HepG2 (cell line): Measurements from ENCODE around the gene PHACTR1. TPM values are rescaled to one million over a fixed set of nuclear protein-coding genes. Genes with fewer than 3 reads are reported as not detected.

Experiments
- ATAC-seq: fragments of 200-7000 bp; cut with Tn5 transposase; 3 replicates; pipeline ENCODE4 v1.9.1; 2020; ENCODE audit warnings: mild to moderate bottlenecking, moderate library complexity
- BruUV-seq: library from RNA; stranded (reverse); fragments of 400-500 nt; replicated peaks from 2 replicates; lab custom pipeline; 2021; lab: Mats Ljungman, UMichigan
- CTCF ChIA-PET: fragments of 300-600 bp; formaldehyde crosslinking; extraction: SDS; loops from one replicate; lab custom pipeline; 2021; ENCODE audit warnings: low total read pairs, inconsistent platforms, low intra/inter-chr PET ratio; lab: Yijun Ruan, JAX
- POLR2A ChIA-PET: fragments of 350-600 bp; sonication (Branson Sonifier 250); formaldehyde crosslinking; loops from one replicate; lab custom pipeline; 2020; ENCODE audit warnings: antibody characterized with exemption, inconsistent platforms; lab: Yijun Ruan, JAX
- DNase-seq: peaks from one replicate; pipeline ENCODE4 v3.0.0-alpha.2; 2015; ENCODE audit warnings: low spot score
- FAIRE-seq: peaks from 3 replicates; lab custom pipeline; 2011; peaks lifted over from hg19 to GRCh38; lab: Jason Lieb, UNC
- H2AFZ ChIP-seq: one replicate; pipeline ENCODE4 v1.6.1; 2011; ENCODE audit warnings: low read length, inconsistent platforms
- H3K27ac ChIP-seq: fragments of 300-600 bp; 3 replicates; pipeline ENCODE4 v1.8.0; 2011; ENCODE audit warnings: mixed run types, mild to moderate bottlenecking, mixed read lengths, low read length, inconsistent platforms; ENCODE audit not compliant: insufficient read depth; ENCODE audit errors: extremely low read length
- H3K27me3 ChIP-seq, 2 experiments: fragments of 200-600 bp in 1 of 2; 2 replicates in 1 of 2; 3 replicates in 1 of 2; pipeline versions ENCODE4 v1.6.0 to v1.8.0; 2011; ENCODE audit warnings: low read length in 2 of 2, mild to moderate bottlenecking in 2 of 2, moderate library complexity in 2 of 2, inconsistent platforms in 1 of 2; ENCODE audit not compliant: insufficient read depth in 2 of 2, control insufficient read depth in 1 of 2
- H3K36me3 ChIP-seq, 2 experiments: fragments of 200-600 bp in 1 of 2; replicated peaks in 1 of 2; 2 replicates in 1 of 2; 3 replicates in 1 of 2; pipeline versions ENCODE4 v1.5.1 to v1.8.0; 2011; ENCODE audit warnings: low read length in 2 of 2, inconsistent platforms in 1 of 2; ENCODE audit not compliant: insufficient read depth in 2 of 2, control insufficient read depth in 1 of 2
- H3K4me1 ChIP-seq: 2 replicates; pipeline ENCODE4 v1.5.1; 2012; ENCODE audit warnings: low read length, inconsistent platforms; ENCODE audit not compliant: insufficient read depth
- H3K4me2 ChIP-seq: 2 replicates; pipeline ENCODE4 v1.6.0; 2011; ENCODE audit warnings: low read depth, low read length, inconsistent platforms
- H3K4me3 ChIP-seq, 3 experiments: fragments of 200-600 bp in 1 of 3; sonication (generic), shearing (Covaris generic) in 1 of 3; replicated peaks in 1 of 3; 2 replicates each; pipeline ENCODE4 v1.5.1; 2011 to 2016; ENCODE audit warnings: low read length in 3 of 3, inconsistent platforms in 2 of 3, low read depth in 2 of 3, mild to moderate bottlenecking in 2 of 3, control low read depth in 1 of 3, mixed read lengths in 1 of 3; ENCODE audit not compliant: insufficient read depth in 1 of 3
- H3K79me2 ChIP-seq: one replicate; pipeline ENCODE4 v1.6.1; 2011; ENCODE audit warnings: low read length, inconsistent platforms; ENCODE audit not compliant: insufficient read depth
- H3K9ac ChIP-seq: 2 replicates; pipeline ENCODE4 v1.6.0; 2011; ENCODE audit warnings: mild to moderate bottlenecking, low read depth, low read length, inconsistent platforms; ENCODE audit not compliant: insufficient read depth
- H3K9me3 ChIP-seq: 2 replicates; pipeline ENCODE4 v1.5.1; 2012; ENCODE audit warnings: mild to moderate bottlenecking, low read length
- H4K20me1 ChIP-seq: 2 replicates; pipeline ENCODE4 v1.6.0; 2011; ENCODE audit warnings: inconsistent platforms, mild to moderate bottlenecking, low read length, moderate library complexity; ENCODE audit not compliant: insufficient read depth
- HOXA3 ChIP-seq: sonication (generic); formaldehyde crosslinking; IDR thresholded peaks from 2 replicates; pipeline ENCODE4 v1.5.0; 2020; ENCODE audit warnings: missing genetic modification reagents
- JUND ChIP-seq: sonication (generic); formaldehyde crosslinking; IDR thresholded peaks from 2 replicates; pipeline ENCODE4 v1.8.0; 2022; ENCODE audit warnings: mild to moderate bottlenecking, missing genetic modification reagents
- MEIS2 ChIP-seq: sonication (generic); formaldehyde crosslinking; IDR thresholded peaks from 2 replicates; pipeline ENCODE4 v1.9.0; 2021; ENCODE audit warnings: mild to moderate bottlenecking, missing genetic modification reagents
- RNF2 ChIP-seq: fragments of 450-650 bp; conservative IDR thresholded peaks from 2 replicates; pipeline ENCODE4 v1.6.1; 2016; ENCODE audit warnings: low read depth
- TEAD2 ChIP-seq: sonication (generic); formaldehyde crosslinking; IDR thresholded peaks from 2 replicates; pipeline ENCODE4 v1.9.0; 2021; ENCODE audit warnings: missing genetic modification reagents
- ZBTB38 ChIP-seq: sonication (generic); formaldehyde crosslinking; IDR thresholded peaks from 2 replicates; pipeline ENCODE4 v1.5.1; 2020; ENCODE audit warnings: mild to moderate bottlenecking, missing genetic modification reagents
- ZBTB7A ChIP-seq: sonication (generic); formaldehyde crosslinking; IDR thresholded peaks from 2 replicates; pipeline ENCODE4 v1.8.0; 2022; ENCODE audit warnings: mild to moderate bottlenecking, missing genetic modification reagents
- ZFP90 ChIP-seq: sonication (generic); formaldehyde crosslinking; IDR thresholded peaks from 2 replicates; pipeline ENCODE4 v1.8.0; 2022; ENCODE audit warnings: missing genetic modification reagents, mild to moderate bottlenecking, inconsistent platforms, borderline replicate concordance
- ZNF484 ChIP-seq: sonication (generic); formaldehyde crosslinking; IDR thresholded peaks from 2 replicates; pipeline ENCODE4 v1.5.1; 2020; ENCODE audit warnings: mild to moderate bottlenecking, low read depth, missing genetic modification reagents, borderline replicate concordance
- ZNF589 ChIP-seq: sonication (generic); formaldehyde crosslinking; conservative IDR thresholded peaks from 2 replicates; pipeline ENCODE4 v1.8.0; 2022; ENCODE audit warnings: mild to moderate bottlenecking, moderate library complexity, missing genetic modification reagents
- WGBS: methylation state at CpG from one replicate; pipeline ENCODE4 v1.1.6; 2017; ENCODE audit warnings: low lambda C conversion rate; 5-methylcytosine and 5-hydroxymethylcytosine counted together
- in situ Hi-C: cut with HindIII; loops from 2 replicates; pipeline ENCODE4 v1.10.0; 2017; ENCODE audit warnings: low pct_unique_long_range_greater_than_20kb; ENCODE audit not compliant: extremely low pct_ligation_motif_present
- intact Hi-C: fragments of 100-400 bp; cut with micrococcal nuclease; formaldehyde crosslinking; loops from one replicate; pipeline ENCODE4 v1.10.0; 2022; ENCODE audit not compliant: unreplicated experiment
- polyA plus RNA-seq, 8 experiments: library from polyadenylated mRNA; depleted of rRNA in 3 of 8; stranded (reverse) in 7 of 8; unstranded in 1 of 8; fragments of >200 nt; fragmentation: Illumina TruSeq in 4 of 8; extraction: Trizol in 4 of 8; gene quantifications; 2 replicates each; pipeline versions ENCODE4 v1.2.1 to v1.2.3, GENCODE V29; 2011 to 2016; ENCODE audit warnings: low read depth in 4 of 8, missing spikeins in 1 of 8, mixed read lengths in 1 of 8; ENCODE audit not compliant: insufficient read depth in 1 of 8
- total RNA-seq, 5 experiments: library from RNA; depleted of rRNA; stranded (reverse); fragments of >200 nt; fragmentation: Illumina TruSeq; extraction: Trizol; gene quantifications; 2 replicates each; pipeline ENCODE4 v1.2.3, GENCODE V29; 2016; ENCODE audit warnings: low read depth in 1 of 5
- TF ChIP-seq, protein P1 (sequence below): IDR thresholded peaks from 2 replicates; pipeline ENCODE4 v1.6.1; 2012; ENCODE audit warnings: low read length, improper control_type of control experiment
- TF ChIP-seq, protein P2 (sequence below): sonication (generic); formaldehyde crosslinking; IDR thresholded peaks from 2 replicates; pipeline ENCODE4 v1.5.1; 2020; ENCODE audit warnings: missing genetic modification reagents, mild to moderate bottlenecking, borderline replicate concordance
- TF ChIP-seq, protein P3 (sequence below): sonication (generic); formaldehyde crosslinking; IDR thresholded peaks from 2 replicates; pipeline ENCODE4 v1.5.1; 2020; ENCODE audit warnings: missing genetic modification reagents, mild to moderate bottlenecking, borderline replicate concordance

PHACTR1 gene
- total and polyA plus RNA-seq, 2 of the 13 experiments (the other 11 are each of a cell fraction or from before 2014, with no cell fraction given): 0.09 TPM; not detected in 1

DNA sequence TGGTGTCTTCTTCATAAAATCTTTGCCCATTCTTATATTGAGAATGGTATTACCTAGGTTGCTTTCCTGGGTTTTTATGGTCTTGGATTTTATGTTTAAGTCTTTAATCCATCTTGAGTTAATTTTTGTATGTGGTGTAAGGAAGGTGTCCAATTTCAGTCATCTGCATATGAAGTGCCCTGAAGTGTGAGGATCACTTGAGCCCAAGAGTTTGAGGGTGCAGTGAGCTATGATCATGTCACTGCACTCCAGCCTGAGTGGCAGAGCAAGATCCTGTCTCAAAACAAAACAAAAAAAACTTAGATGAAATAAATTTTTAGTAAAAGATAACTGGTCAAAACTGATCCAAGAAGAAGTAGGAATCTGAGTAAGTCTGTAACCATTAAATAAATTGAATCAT, 396.4 kb downstream of the PHACTR1 start (continued):
- TF ChIP-seq JUND (CRISPR knock-in tag) (no peak), RNF2 (no peak), ZNF589 (CRISPR knock-in tag) (no peak)
- TF ChIP-seq, protein P1, sequence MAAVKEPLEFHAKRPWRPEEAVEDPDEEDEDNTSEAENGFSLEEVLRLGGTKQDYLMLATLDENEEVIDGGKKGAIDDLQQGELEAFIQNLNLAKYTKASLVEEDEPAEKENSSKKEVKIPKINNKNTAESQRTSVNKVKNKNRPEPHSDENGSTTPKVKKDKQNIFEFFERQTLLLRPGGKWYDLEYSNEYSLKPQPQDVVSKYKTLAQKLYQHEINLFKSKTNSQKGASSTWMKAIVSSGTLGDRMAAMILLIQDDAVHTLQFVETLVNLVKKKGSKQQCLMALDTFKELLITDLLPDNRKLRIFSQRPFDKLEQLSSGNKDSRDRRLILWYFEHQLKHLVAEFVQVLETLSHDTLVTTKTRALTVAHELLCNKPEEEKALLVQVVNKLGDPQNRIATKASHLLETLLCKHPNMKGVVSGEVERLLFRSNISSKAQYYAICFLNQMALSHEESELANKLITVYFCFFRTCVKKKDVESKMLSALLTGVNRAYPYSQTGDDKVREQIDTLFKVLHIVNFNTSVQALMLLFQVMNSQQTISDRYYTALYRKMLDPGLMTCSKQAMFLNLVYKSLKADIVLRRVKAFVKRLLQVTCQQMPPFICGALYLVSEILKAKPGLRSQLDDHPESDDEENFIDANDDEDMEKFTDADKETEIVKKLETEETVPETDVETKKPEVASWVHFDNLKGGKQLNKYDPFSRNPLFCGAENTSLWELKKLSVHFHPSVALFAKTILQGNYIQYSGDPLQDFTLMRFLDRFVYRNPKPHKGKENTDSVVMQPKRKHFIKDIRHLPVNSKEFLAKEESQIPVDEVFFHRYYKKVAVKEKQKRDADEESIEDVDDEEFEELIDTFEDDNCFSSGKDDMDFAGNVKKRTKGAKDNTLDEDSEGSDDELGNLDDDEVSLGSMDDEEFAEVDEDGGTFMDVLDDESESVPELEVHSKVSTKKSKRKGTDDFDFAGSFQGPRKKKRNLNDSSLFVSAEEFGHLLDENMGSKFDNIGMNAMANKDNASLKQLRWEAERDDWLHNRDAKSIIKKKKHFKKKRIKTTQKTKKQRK: no peak

DNA sequence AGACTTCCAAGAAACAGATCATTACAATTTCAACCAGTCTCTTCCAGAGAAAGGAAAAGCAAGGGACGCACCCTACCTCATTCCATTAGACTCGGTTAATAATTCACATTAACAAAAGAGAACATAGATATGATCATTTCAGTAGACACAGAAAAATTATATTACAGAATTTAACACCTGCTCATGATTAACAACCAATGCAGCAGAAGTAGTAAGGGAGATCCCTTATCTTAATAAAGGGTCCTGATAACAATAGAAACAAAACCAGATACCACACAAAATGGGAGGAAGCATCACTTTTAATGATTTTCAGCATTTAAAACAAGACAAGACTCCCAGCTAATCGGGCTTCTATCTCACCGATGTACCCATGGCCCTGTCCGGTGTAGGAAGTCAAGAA, 396.8 kb downstream of the PHACTR1 start:
- Histone ChIP-seq H3K4me1 (no peaks in the 10 kb centered on the region), H3K36me3 (no peaks in the 10 kb centered on the region), H3K27me3 (0 out of 5 replicates have a peak, but pooled peaks cover 0 to 6% of the 10 kb centered on the region in 2 experiments), H3K4me2 (no peak overlapping the region), H3K4me3 (no peak overlapping the region), H3K27ac (no peak overlapping the region), H3K9me3 (no peaks in the 10 kb centered on the region), H3K9ac (no peak overlapping the region), H3K79me2 (no peaks in the 10 kb centered on the region), H2AFZ (no peak overlapping the region), H4K20me1 (no peaks in the 10 kb centered on the region)
- ATAC-seq: no peak
- DNase-seq: no peak
- no peak for FAIRE-seq
- in situ Hi-C loops (no loop called here), intact Hi-C loops (no loop called here)
- ChIA-PET CTCF (no interaction called here), POLR2A (no interaction called here)
- WGBS: 3% methylated on average over 5 of the region's 5 CpGs
- BruUV-seq: no TSS peak
- TF ChIP-seq, protein P2, sequence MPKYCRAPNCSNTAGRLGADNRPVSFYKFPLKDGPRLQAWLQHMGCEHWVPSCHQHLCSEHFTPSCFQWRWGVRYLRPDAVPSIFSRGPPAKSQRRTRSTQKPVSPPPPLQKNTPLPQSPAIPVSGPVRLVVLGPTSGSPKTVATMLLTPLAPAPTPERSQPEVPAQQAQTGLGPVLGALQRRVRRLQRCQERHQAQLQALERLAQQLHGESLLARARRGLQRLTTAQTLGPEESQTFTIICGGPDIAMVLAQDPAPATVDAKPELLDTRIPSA: no peak
- TF ChIP-seq, protein P3, sequence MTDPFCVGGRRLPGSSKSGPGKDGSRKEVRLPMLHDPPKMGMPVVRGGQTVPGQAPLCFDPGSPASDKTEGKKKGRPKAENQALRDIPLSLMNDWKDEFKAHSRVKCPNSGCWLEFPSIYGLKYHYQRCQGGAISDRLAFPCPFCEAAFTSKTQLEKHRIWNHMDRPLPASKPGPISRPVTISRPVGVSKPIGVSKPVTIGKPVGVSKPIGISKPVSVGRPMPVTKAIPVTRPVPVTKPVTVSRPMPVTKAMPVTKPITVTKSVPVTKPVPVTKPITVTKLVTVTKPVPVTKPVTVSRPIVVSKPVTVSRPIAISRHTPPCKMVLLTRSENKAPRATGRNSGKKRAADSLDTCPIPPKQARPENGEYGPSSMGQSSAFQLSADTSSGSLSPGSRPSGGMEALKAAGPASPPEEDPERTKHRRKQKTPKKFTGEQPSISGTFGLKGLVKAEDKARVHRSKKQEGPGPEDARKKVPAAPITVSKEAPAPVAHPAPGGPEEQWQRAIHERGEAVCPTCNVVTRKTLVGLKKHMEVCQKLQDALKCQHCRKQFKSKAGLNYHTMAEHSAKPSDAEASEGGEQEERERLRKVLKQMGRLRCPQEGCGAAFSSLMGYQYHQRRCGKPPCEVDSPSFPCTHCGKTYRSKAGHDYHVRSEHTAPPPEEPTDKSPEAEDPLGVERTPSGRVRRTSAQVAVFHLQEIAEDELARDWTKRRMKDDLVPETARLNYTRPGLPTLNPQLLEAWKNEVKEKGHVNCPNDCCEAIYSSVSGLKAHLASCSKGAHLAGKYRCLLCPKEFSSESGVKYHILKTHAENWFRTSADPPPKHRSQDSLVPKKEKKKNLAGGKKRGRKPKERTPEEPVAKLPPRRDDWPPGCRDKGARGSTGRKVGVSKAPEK: no peak
- no peak for TF ChIP-seq ZBTB7A (CRISPR knock-in tag)
- TF ChIP-seq ZFP90 (CRISPR knock-in tag): no peak
- TF ChIP-seq ZBTB38 (CRISPR knock-in tag): no peak
- TF ChIP-seq, protein P1: no peak
- TF ChIP-seq MEIS2 (CRISPR knock-in tag): no peak
- no peak for TF ChIP-seq ZNF484 (CRISPR knock-in tag)
- no peak for TF ChIP-seq TEAD2 (CRISPR knock-in tag)
- no peak for TF ChIP-seq HOXA3 (CRISPR knock-in tag)
